ENCODE data around the gene USP3. TPM values are rescaled to one million over a fixed set of nuclear protein-coding genes. Genes with fewer than 3 reads are reported as not detected.

Gene USP3
- total RNA-seq, 2 donors from 2014 or later, result 48.8 to 50.1 TPM

- H3K4me3 ChIP-seq, result no peak overlapping the region
- H3K9me3 ChIP-seq, result no peaks in the 10 kb centered on the region
- ATAC-seq, result no peak
- intact Hi-C loops (cut with DNase I), result no loop called here
- H3K4me1 ChIP-seq, result peaks cover 42% of the 10 kb centered on the region
- peak overlapping the region in 2 of 4 donors; percentile 7 to 26 for H3K27ac ChIP-seq
- TF ChIP-seq CTCF (IDR thresholded peaks at IDR 0.05), result no peak
- TF ChIP-seq POLR2A (IDR thresholded peaks at IDR 0.05), result no peak
- DNase-seq, result no peak
- H3K27me3 ChIP-seq, result no peaks in the 10 kb centered on the region
- no peaks in the 10 kb centered on the region for H3K36me3 ChIP-seq (replicated peaks in 1 of 2; ENCODE audit: insufficient read depth in 1 of 2, low read depth in 2 of 2)
These were observed 41.4 kb upstream of the USP3 start for GRCh38 chr15:63463036-63463435.

GRCh38 chr15:63463793-63464192 lies 40.6 kb upstream of the USP3 start:
- Histone ChIP-seq H3K36me3 (replicated peaks in 1 of 2; ENCODE audit: insufficient read depth in 1 of 2, low read depth in 2 of 2) (no peaks in the 10 kb centered on the region), H3K4me1 (peaks cover 42% of the 10 kb centered on the region), H3K27ac (peak overlapping the region in 1 of 4 donors; percentile 7), H3K9me3 (no peaks in the 10 kb centered on the region), H3K27me3 (no peaks in the 10 kb centered on the region), H3K4me3 (no peak overlapping the region)
- DNase-seq (peak in 2 of 4 donors; percentile 48 to 55), ATAC-seq (no peak)
- 40 to 45% methylated on average over 5 of the region's 5 CpGs for WGBS, 2 donors
- TF ChIP-seq CTCF (IDR thresholded peaks at IDR 0.05), result no peak
- TF ChIP-seq POLR2A (IDR thresholded peaks at IDR 0.05), result no peak
- intact Hi-C loops (cut with DNase I), result no loop called here

GRCh38 chr15:63465104-63465503 lies 39.3 kb upstream of the USP3 start:
- DNase-seq (no peak), ATAC-seq (no peak)
- intact Hi-C loops (cut with DNase I), result no loop called here
- no peak for TF ChIP-seq CTCF (IDR thresholded peaks at IDR 0.05)
- no peak for TF ChIP-seq POLR2A (IDR thresholded peaks at IDR 0.05)
- Histone ChIP-seq H3K36me3 (replicated peaks in 1 of 2; ENCODE audit: insufficient read depth in 1 of 2, low read depth in 2 of 2) (no peaks in the 10 kb centered on the region), H3K4me3 (no peak overlapping the region), H3K27ac (no peak overlapping the region), H3K27me3 (no peaks in the 10 kb centered on the region), H3K9me3 (no peaks in the 10 kb centered on the region), H3K4me1 (peaks cover 42% of the 10 kb centered on the region)

- 9 to 16% methylated on average over 8 of the region's 8 CpGs for WGBS, 2 donors
- Histone ChIP-seq H3K27ac (no peak overlapping the region), H3K4me3 (no peak overlapping the region), H3K4me1 (peaks cover 31% of the 10 kb centered on the region), H3K9me3 (no peaks in the 10 kb centered on the region), H3K27me3 (no peaks in the 10 kb centered on the region), H3K36me3 (replicated peaks in 1 of 2; ENCODE audit: insufficient read depth in 1 of 2, low read depth in 2 of 2) (no peaks in the 10 kb centered on the region)
- TF ChIP-seq CTCF (IDR thresholded peaks at IDR 0.05) (peak; percentile 44 to 72 (median 68)), POLR2A (IDR thresholded peaks at IDR 0.05) (no peak)
- DNase-seq, result peak; percentile 36 to 71 (median 40)
- intact Hi-C loops (cut with DNase I), result no loop called here
- peak; percentile 76 for ATAC-seq
These were observed 37.8 kb upstream of the USP3 start for GRCh38 chr15:63466378-63467192.

GRCh38 chr15:63469190-63469589 lies 35.2 kb upstream of the USP3 start:
- no peaks in the 10 kb centered on the region for H3K9me3 ChIP-seq
- DNase-seq, result no peak
- no peak for ATAC-seq
- H3K36me3 ChIP-seq (replicated peaks in 1 of 2; ENCODE audit: insufficient read depth in 1 of 2, low read depth in 2 of 2), result no peaks in the 10 kb centered on the region
- 59 to 61% methylated on average over 5 of the region's 5 CpGs for WGBS, 2 donors
- no peak overlapping the region for H3K27ac ChIP-seq
- intact Hi-C loops (cut with DNase I), result no loop called here
- H3K4me3 ChIP-seq, result no peak overlapping the region
- H3K27me3 ChIP-seq, result no peaks in the 10 kb centered on the region
- no peak for TF ChIP-seq POLR2A (IDR thresholded peaks at IDR 0.05)
- peaks cover 23% of the 10 kb centered on the region for H3K4me1 ChIP-seq

Measured in body of pancreas (tissue), 4 donors.